Activated T-helper 1 cell treated with anti-CD3 and anti-CD28 coated beads, Interleukin-12 subunit alpha, Interleukin-12 subunit beta, Interleukin-2, Interleukin-4 antibody, amounts not matched to agents 30 ng/mL and 10 ng/mL and 1 ng/mL, durations not matched to agents 14 hours and 24 hours and 36 hours (primary cell): ENCODE data around the gene ALCAM. TPM values are rescaled to one million over a fixed set of nuclear protein-coding genes. Genes with fewer than 3 reads are reported as not detected.
"Not testable (repeated sequence)": the region's sequence is repeated elsewhere in the genome, so short reads cannot be mapped to it uniquely, and the experiment has no call there.

Source experiments
- DNase-seq: peaks from one replicate; pipeline ENCODE4 v3.0.0; 2021; ENCODE audit warnings: low spot score
- H3K27ac Mint-ChIP-seq: one replicate; pipeline ENCODE4 v1.8.0; 2021; ENCODE audit warnings: mild to moderate bottlenecking, mixed read lengths
- H3K27me3 Mint-ChIP-seq: one replicate; pipeline ENCODE4 v1.8.0; 2022; ENCODE audit warnings: mild to moderate bottlenecking, moderate library complexity, mixed read lengths; ENCODE audit not compliant: insufficient read depth
- H3K36me3 Mint-ChIP-seq: one replicate; pipeline ENCODE4 v1.8.0; 2021; ENCODE audit warnings: low read depth, mixed read lengths
- H3K4me1 Mint-ChIP-seq: one replicate; pipeline ENCODE4 v1.8.0; 2021; ENCODE audit warnings: low read depth, mixed read lengths
- H3K4me3 Mint-ChIP-seq: one replicate; pipeline ENCODE4 v1.8.0; 2021; ENCODE audit warnings: mild to moderate bottlenecking, moderate library complexity, mixed read lengths
- H3K9me3 Mint-ChIP-seq: one replicate; pipeline ENCODE4 v1.8.0; 2021; ENCODE audit warnings: mixed read lengths
- intact Hi-C: fragments of 100-400 bp; cut with micrococcal nuclease; formaldehyde crosslinking; loops from one replicate; pipeline ENCODE4 v1.15.1; 2024
- total RNA-seq: library from RNA; stranded (reverse); gene quantifications from 2 replicates; pipeline ENCODE4 v1.2.3, GENCODE V29; 2022

The ALCAM gene
- total RNA-seq, 1 donor from 2014 or later: 24.9 TPM

DNA sequence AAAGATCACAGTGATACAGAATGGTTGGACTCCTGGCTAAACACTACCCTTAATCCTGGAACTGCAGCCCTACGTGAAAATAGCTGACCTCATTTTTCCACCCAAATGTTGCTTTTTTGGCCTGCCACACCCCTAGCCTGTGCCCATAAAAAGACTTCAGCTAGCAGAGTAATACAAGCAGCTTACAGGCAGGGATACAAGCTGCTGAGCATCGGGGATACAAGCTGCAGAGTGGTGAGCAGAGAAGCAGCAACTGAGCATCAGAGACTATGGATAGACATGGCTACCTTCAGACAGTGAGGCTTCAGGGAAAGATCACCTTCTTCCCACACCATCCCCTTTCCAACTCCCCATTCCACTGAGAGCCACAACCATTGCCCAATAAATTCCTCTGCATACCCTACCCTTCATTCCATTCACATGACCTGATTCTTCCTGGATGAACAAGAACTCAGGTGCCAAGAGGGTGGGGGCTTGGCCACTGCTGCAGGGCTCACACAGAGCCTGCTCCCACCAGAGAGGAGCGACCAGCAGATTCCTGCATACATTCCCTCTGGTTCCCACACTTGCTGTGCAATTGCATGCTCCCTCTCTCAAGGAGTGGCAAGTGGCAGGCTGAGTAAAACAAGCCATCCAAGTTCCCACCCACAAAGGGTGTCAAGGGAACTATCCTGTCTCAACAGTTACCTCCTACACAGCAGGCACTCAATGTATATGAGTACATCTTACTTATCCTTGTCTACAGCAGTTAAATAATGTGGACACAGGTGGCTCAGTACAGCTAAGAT, 217.5 kb downstream of the ALCAM start:
- H3K9me3 Mint-ChIP-seq: no peaks in the 10 kb centered on the region
- no peaks in the 10 kb centered on the region for H3K36me3 Mint-ChIP-seq
- H3K27me3 Mint-ChIP-seq: no peaks in the 10 kb centered on the region
- H3K4me1 Mint-ChIP-seq: no peaks in the 10 kb centered on the region
- no peak overlapping the region for H3K27ac Mint-ChIP-seq
- no peak overlapping the region for H3K4me3 Mint-ChIP-seq
- intact Hi-C loops: no loop called here
- DNase-seq: no peak

DNA sequence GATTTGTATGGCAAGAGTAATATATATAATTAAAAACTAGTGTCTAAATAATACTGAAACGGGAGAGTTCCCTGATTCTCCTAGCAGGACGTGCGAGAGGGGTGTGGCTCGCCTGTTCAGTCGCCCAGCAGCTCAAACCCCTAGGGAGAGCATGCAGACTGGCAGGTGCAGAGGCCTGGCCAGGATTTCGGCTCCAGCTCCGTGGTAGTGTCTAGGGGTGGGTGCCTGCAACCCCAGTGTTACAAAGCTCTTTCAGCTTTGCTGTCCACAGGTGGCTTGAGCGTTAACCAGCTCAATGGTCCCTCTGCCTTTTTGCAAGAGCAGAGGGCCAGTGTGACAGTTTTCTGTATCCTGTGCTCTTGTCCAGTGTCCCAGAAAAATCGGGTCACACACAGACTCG, 226.6 kb downstream of the ALCAM start:
- Mint-ChIP-seq H3K4me1 (peaks cover 4% of the 10 kb centered on the region), H3K27ac (no peak overlapping the region), H3K36me3 (no peaks in the 10 kb centered on the region), H3K27me3 (no peaks in the 10 kb centered on the region), H3K4me3 (no peak overlapping the region), H3K9me3 (no peaks in the 10 kb centered on the region)
- intact Hi-C loops: no loop called here
- DNase-seq: no peak

DNA sequence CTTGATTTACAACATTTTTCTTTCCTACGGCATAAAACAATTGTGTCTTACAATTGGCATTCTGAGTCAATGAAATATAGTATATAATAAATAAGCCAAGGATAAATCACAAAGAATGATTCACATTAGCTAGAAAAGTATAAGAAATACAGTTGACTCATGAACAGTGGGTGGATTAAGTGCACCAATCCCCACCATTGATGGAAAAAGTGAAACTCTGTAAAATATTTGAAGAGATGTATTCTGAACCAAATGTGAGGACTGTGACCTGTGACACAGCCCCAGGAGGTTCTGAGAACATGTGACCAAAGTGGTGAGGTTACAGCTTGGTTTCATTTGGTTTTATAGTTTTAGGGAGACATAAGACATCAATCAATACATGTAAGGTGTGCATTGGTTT, 227.5 kb downstream of the ALCAM start:
- H3K4me3 Mint-ChIP-seq: no peak overlapping the region
- H3K27me3 Mint-ChIP-seq: no peaks in the 10 kb centered on the region
- DNase-seq: no peak
- no peaks in the 10 kb centered on the region for H3K36me3 Mint-ChIP-seq
- peaks cover 4% of the 10 kb centered on the region for H3K4me1 Mint-ChIP-seq
- intact Hi-C loops: no loop called here
- H3K9me3 Mint-ChIP-seq: no peaks in the 10 kb centered on the region
- no peak overlapping the region for H3K27ac Mint-ChIP-seq

DNA sequence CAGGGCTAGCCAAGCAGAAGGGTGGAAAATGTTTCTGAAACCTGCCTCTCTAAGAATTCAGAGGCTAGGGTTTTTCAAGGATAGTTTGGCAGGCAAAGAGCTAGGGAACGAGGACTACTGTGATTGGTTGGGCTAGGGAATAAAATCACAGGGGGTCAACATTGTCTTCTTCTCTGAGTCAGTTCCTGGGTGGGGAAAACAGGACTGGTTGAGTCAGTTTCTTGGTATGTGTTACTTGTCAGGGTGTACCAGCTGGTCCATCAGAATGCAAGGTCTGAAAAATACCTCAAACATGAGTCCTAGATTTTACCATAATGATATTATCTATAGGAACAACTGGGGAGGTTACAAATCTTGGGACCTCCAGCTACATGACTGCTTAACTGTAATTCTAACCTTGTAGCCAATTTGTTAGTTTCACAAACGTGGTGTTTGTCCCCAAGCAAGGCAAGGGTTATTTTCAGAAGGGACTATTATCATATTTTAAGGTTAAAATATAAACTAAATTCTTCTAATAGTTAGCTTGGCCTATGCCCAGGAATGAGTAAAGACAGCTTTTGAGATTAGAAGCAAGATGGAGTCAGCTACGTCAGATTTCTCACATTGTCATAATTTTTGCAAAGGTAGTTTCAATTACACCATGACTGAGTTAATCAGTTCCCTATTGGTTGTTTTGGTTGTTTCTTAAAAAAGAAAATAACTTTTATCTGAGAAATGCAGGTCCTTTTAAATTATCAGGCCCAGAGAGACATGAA, 231.5 kb downstream of the ALCAM start:
- DNase-seq: no peak
- peaks cover 5% of the 10 kb centered on the region for H3K9me3 Mint-ChIP-seq
- no peaks in the 10 kb centered on the region for H3K27me3 Mint-ChIP-seq
- no peaks in the 10 kb centered on the region for H3K36me3 Mint-ChIP-seq
- no peak overlapping the region for H3K4me3 Mint-ChIP-seq
- peaks cover 4% of the 10 kb centered on the region for H3K4me1 Mint-ChIP-seq
- H3K27ac Mint-ChIP-seq: no peak overlapping the region
- intact Hi-C loops: no loop called here

DNA sequence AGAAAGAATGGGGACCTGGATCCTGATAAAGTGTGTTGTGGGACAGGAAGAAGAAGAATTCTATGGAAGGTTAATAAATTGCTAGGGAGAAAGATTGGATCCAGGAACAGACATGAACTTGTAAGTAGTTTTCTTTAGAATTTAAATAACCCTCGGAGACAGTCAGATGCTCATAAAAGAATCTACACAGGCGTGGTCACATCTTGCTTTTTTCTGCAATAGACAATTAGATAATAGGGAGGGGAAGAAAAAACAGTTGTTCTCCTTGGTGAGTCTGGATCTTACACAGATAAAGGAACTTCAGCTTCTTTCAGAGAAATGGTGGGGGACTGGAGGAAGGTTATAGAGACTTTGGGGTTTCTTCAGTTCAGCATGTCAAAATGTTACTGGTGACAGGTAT, 232.6 kb downstream of the ALCAM start:
- Mint-ChIP-seq H3K4me3 (no peak overlapping the region), H3K9me3 (peaks cover 5% of the 10 kb centered on the region), H3K27me3 (no peaks in the 10 kb centered on the region), H3K4me1 (peaks cover 2% of the 10 kb centered on the region), H3K27ac (no peak overlapping the region), H3K36me3 (no peaks in the 10 kb centered on the region)
- DNase-seq: no peak
- intact Hi-C loops: no loop called here

DNA sequence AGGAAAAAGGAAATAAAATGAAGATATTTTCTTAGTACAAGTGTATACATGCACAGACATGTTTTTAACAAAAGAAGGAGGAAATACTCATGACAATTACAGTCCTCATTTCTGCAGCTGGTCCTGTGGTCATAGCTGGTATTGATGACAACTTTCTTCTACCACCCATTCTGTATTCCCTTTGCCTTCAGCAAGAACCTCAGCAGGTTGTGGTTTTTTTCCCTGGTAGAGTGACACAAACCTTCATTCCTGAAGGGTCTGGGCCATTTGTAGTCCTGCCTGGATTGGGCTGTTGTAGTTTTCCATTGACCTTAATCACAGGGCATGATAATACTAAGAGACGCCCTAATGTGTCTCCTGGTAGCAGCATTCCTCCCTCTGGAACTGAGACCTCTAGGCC, 235.0 kb downstream of the ALCAM start:
- H3K27me3 Mint-ChIP-seq, H3K27ac Mint-ChIP-seq, H3K36me3 Mint-ChIP-seq, intact Hi-C loops, H3K4me3 Mint-ChIP-seq, H3K9me3 Mint-ChIP-seq, DNase-seq, H3K4me1 Mint-ChIP-seq: not testable (repeated sequence)

DNA sequence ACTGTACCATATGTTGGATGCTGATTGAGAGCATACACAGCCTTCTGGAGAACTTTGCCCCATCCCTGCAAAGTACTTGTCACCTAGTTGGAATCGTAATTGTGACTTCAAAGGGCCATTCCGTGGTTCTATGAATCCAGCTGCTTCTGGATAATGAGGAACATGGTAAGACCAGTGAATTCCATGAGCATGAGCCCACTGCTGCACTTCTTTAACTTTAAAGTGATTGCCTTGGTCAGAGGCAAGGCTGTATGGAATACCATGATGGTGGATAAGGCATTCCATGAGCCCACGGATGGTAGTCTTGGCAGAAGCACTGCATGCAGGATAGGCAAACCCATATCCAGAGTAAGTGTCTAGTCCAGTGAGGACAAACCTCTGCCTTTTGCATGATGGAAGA, 235.6 kb downstream of the ALCAM start:
- H3K9me3 Mint-ChIP-seq, H3K27ac Mint-ChIP-seq, H3K4me3 Mint-ChIP-seq, H3K4me1 Mint-ChIP-seq, intact Hi-C loops, H3K36me3 Mint-ChIP-seq, H3K27me3 Mint-ChIP-seq, DNase-seq: not testable (repeated sequence)

DNA sequence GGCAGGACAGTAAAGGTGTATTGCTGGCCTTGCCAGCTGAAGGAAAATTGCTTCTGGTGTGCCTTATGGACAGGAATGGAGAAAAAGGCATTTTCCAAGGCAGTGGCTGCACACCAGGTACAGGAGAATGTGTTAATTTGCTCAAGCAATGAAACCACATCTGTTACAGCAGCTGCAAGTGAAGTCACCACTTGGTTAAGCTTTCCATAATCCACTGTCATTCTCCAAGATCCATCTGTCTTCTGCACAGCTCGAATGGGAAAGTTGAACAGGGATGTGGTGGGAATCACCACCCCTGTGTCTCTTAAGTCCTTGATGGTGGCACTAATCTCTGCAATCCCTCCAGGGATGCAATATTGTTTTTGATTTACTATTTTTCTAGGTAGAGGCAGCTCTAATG, 236.8 kb downstream of the ALCAM start:
- H3K36me3 Mint-ChIP-seq, H3K9me3 Mint-ChIP-seq, H3K27me3 Mint-ChIP-seq, H3K4me3 Mint-ChIP-seq, intact Hi-C loops, H3K4me1 Mint-ChIP-seq, DNase-seq, H3K27ac Mint-ChIP-seq: not testable (repeated sequence)

DNA sequence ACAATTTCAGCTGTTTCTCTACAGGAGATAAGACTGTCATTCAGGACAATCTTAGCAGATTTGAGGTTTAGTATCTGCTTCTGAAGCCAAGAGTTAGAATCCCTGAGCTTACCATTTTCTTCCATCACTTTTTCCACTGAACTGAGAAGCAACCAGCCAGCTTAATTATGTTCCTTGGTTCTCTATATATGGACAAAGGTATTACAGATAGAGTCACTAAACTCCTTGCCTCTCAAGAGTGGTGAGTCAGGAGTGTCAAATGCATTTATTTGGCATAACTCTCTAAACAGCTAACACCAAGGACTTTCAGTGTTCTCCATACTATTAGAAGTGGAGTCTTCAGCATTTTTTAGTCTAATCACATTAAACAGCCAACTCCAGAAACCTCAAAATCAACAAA, 239.3 kb downstream of the ALCAM start:
- Mint-ChIP-seq H3K27ac (no peak overlapping the region), H3K36me3 (no peaks in the 10 kb centered on the region), H3K4me3 (no peak overlapping the region), H3K4me1 (no peaks in the 10 kb centered on the region), H3K27me3 (no peaks in the 10 kb centered on the region), H3K9me3 (peaks cover 5% of the 10 kb centered on the region)
- intact Hi-C loops: no loop called here
- no peak for DNase-seq

DNA sequence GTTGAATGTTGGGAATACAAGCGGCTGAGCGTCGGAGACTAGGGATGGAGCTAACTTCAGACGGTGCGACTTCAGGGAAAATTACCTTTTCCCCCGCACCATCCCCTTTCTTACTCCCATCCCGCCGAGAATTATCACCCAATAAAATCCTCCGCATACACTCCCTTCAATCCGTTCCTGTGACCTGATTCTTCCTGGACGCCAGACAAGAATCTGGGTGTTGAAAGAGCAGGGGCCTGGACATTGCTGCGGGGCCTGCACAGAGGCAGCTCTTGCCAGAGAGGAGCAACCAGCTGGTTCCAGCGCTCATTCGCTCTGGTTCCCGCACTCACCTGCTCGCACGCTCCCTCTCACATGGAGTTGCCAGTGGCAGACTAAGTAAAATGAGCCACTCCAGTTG, 241.9 kb downstream of the ALCAM start:
- intact Hi-C loops: no loop called here
- H3K9me3 Mint-ChIP-seq: no peaks in the 10 kb centered on the region
- no peak overlapping the region for H3K27ac Mint-ChIP-seq
- H3K27me3 Mint-ChIP-seq: peaks cover 2% of the 10 kb centered on the region
- H3K4me1 Mint-ChIP-seq: no peaks in the 10 kb centered on the region
- DNase-seq: no peak
- H3K4me3 Mint-ChIP-seq: no peak overlapping the region
- no peaks in the 10 kb centered on the region for H3K36me3 Mint-ChIP-seq

DNA sequence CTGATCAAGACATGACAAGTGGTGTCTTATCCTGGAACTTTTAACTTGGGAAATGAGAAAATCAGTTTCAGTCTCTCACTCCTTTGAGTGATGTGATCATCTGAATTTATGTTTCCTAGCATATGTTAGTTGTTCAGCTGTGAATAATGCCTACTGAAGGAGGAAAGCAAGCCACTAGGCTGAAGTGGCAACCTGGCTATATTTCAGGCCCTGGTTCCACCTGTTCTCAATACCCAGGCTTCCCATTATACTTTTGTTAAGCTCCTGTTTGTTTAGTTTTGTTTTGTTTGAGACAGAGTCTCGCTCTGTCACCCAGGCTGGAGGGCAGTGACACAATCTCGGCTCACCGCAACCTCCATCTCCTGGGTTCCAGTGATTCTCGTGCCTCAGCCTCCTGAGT, 243.8 kb downstream of the ALCAM start:
- Mint-ChIP-seq H3K9me3 (no peaks in the 10 kb centered on the region), H3K27me3 (peaks cover 6% of the 10 kb centered on the region), H3K27ac (no peak overlapping the region), H3K36me3 (no peaks in the 10 kb centered on the region), H3K4me1 (no peaks in the 10 kb centered on the region), H3K4me3 (no peak overlapping the region)
- intact Hi-C loops: no loop called here
- DNase-seq: no peak

DNA sequence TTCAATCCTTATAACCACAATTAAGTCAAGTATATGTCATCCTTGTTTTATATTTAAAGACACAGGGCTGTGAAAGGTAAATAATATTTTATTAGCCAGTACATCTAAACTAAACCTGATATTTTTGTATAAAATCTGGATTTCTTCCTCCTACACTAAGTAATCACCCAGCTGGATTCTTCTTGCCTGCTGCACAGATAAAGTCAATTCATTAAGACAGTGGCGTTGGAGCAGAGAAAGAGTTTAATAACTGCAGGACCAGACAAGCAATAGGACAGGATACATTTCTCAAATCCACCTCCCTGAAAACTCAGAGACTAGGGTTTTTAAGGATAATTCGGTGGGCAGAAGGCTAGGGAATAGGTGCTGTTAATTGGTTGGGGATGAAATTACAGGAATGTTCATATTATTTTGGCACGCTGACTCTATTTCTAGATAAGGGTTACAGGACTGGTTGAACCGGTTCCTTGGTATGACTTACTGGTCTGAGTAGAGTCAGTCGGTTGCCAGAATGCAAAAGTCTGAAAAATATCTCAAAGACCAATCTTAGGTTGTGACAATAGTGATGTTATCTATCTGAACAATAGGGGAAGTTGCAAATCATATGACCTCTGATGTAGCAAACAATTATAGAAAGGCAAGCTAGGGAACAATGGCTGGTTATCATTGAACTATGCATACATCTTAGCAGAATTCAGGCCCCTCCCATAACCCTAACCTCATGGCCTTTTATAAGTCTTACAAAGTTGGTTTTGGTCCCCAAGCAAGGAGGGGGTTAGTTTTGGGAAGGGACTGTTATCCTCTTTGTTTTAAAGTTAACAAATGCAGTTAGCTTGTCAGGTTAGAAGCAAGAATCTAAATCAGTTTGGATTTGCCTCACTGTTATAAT, 244.8 kb downstream of the ALCAM start:
- H3K9me3 Mint-ChIP-seq: no peaks in the 10 kb centered on the region
- intact Hi-C loops: no loop called here
- H3K4me3 Mint-ChIP-seq: no peak overlapping the region
- peaks cover 6% of the 10 kb centered on the region for H3K27me3 Mint-ChIP-seq
- H3K4me1 Mint-ChIP-seq: no peaks in the 10 kb centered on the region
- no peaks in the 10 kb centered on the region for H3K36me3 Mint-ChIP-seq
- DNase-seq: no peak
- no peak overlapping the region for H3K27ac Mint-ChIP-seq

DNA sequence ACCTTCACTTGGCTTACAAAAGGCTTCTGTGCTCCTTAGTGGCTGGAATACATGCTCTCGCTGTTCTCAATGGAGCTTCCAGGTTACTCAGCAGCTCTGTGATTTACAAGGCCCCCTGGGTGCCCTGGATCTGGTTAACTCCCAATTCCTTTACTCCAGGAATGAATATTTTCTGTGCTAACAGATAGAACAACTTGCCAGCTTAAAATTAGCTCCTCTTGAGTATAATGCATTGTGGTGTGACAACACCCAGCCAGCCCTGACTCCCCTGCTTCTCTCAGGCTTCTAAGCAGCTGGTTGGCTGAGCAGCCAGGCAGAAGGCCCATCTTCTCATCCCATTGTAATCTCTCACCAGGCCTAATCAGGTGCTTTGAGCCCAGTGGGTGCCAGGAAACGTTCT, 246.4 kb downstream of the ALCAM start:
- Mint-ChIP-seq H3K9me3 (no peaks in the 10 kb centered on the region), H3K27me3 (peaks cover 6% of the 10 kb centered on the region), H3K27ac (no peak overlapping the region), H3K4me1 (no peaks in the 10 kb centered on the region), H3K36me3 (no peaks in the 10 kb centered on the region), H3K4me3 (no peak overlapping the region)
- intact Hi-C loops: no loop called here
- DNase-seq: no peak
